Panc1 (cell line): ENCODE data around the gene ANKH. TPM values are rescaled to one million over a fixed set of nuclear protein-coding genes. Genes with fewer than 3 reads are reported as not detected.
"Not testable (repeated sequence)": the region's sequence is repeated elsewhere in the genome, so short reads cannot be mapped to it uniquely, and the experiment has no call there.

Experiments
- ATAC-seq: fragments of 200-7000 bp; cut with Tn5 transposase; 2 replicates; pipeline ENCODE4 v1.9.1; 2020; ENCODE audit warnings: mild to moderate bottlenecking, moderate library complexity
- BruUV-seq: library from RNA; stranded (reverse); fragments of 400-500 nt; replicated peaks from 2 replicates; lab custom pipeline; 2021; lab: Mats Ljungman, UMichigan
- CTCF ChIA-PET: fragments of 300-600 bp; sonication (Branson Sonifier 250); formaldehyde crosslinking; loops from one replicate; lab custom pipeline; 2022; ENCODE audit warnings: antibody characterized with exemption; lab: Charles Lee
- POLR2A ChIA-PET: fragments of 300-600 bp; sonication (Branson Sonifier 250); formaldehyde crosslinking; loops from one replicate; lab custom pipeline; 2022; ENCODE audit warnings: antibody characterized with exemption; lab: Charles Lee
- DNase-seq: peaks from one replicate; pipeline ENCODE4 v3.0.0-alpha.2; 2010; ENCODE audit warnings: low read depth, low spot score
- H3K27ac ChIP-seq: 2 replicates; pipeline ENCODE4 v1.5.1; 2011; ENCODE audit warnings: mild to moderate bottlenecking, low read length, inconsistent platforms
- H3K27me3 ChIP-seq: fragments of 200-500 bp; sonication (Bioruptor generic); 2 replicates; pipeline ENCODE4 v1.6.0; 2014; ENCODE audit warnings: low read length, inconsistent platforms; ENCODE audit not compliant: control insufficient read depth, insufficient read depth
- H3K36me3 ChIP-seq: fragments of 200-500 bp; sonication (Bioruptor generic); 2 replicates; pipeline ENCODE4 v1.5.1; 2014; ENCODE audit warnings: inconsistent platforms, mild to moderate bottlenecking, low read length, moderate library complexity; ENCODE audit not compliant: control insufficient read depth, insufficient read depth
- H3K4me1 ChIP-seq: 2 replicates; pipeline ENCODE4 v1.5.1; 2011; ENCODE audit warnings: inconsistent platforms, mild to moderate bottlenecking, low read length, moderate library complexity; ENCODE audit not compliant: control insufficient read depth, insufficient read depth
- H3K4me3 ChIP-seq, 2 experiments: 2 replicates each; pipeline ENCODE4 v1.5.1; 2011 to 2012; ENCODE audit warnings: low read depth in 2 of 2, low read length in 2 of 2, mild to moderate bottlenecking in 2 of 2, inconsistent platforms in 1 of 2, moderate library complexity in 1 of 2
- H3K9me3 ChIP-seq: fragments of 200-500 bp; sonication (Bioruptor generic); 2 replicates; pipeline ENCODE4 v1.5.1; 2014; ENCODE audit warnings: low read depth, mild to moderate bottlenecking, inconsistent platforms, low read length, moderate library complexity; ENCODE audit not compliant: control insufficient read depth, insufficient read depth
- CTCF ChIP-seq: fragments of 450-650 bp; IDR thresholded peaks from 2 replicates; pipeline ENCODE4 v1.5.1; 2017; ENCODE audit warnings: mild to moderate bottlenecking
- POLR2AphosphoS5 ChIP-seq: IDR thresholded peaks from 2 replicates; pipeline ENCODE4 v1.6.1; 2012; ENCODE audit warnings: mild to moderate bottlenecking, low read depth, low read length, moderate library complexity
- REST ChIP-seq, 2 experiments: IDR thresholded peaks; 2 replicates each; pipeline ENCODE4 v1.6.1; 2011 to 2012; ENCODE audit warnings: low read depth in 2 of 2, control low read depth in 1 of 2, low read length in 1 of 2, mild to moderate bottlenecking in 1 of 2, moderate library complexity in 1 of 2; ENCODE audit not compliant: insufficient read depth in 1 of 2
- SIN3A ChIP-seq: IDR thresholded peaks from 2 replicates; pipeline ENCODE4 v1.6.1; 2012; ENCODE audit warnings: low read depth, mild to moderate bottlenecking, low read length, moderate library complexity, borderline replicate concordance; ENCODE audit not compliant: insufficient read depth
- TCF7L2 ChIP-seq: IDR thresholded peaks from 2 replicates; pipeline ENCODE4 v1.6.1; 2011; ENCODE audit warnings: mild to moderate bottlenecking, low read depth, low read length, inconsistent platforms
- in situ Hi-C: cut with HindIII; loops from 2 replicates; pipeline ENCODE4 v1.10.0; 2016; ENCODE audit warnings: low sequenced_read_pairs, low pct_unique_long_range_greater_than_20kb
- intact Hi-C: fragments of 100-400 bp; cut with micrococcal nuclease; formaldehyde crosslinking; loops from one replicate; pipeline ENCODE4 v1.10.0; 2022; ENCODE audit not compliant: unreplicated experiment
- total RNA-seq: library from RNA; stranded (reverse); gene quantifications from one replicate; pipeline ENCODE4 v1.2.1, GENCODE V29; 2021; ENCODE audit not compliant: unreplicated experiment

Gene ANKH
- total RNA-seq, 1 experiment from 2014 or later = 11.2 TPM

- BruUV-seq, H3K4me3 ChIP-seq, H3K27me3 ChIP-seq, H3K9me3 ChIP-seq, ATAC-seq, H3K27ac ChIP-seq, in situ Hi-C loops, H3K4me1 ChIP-seq, H3K36me3 ChIP-seq, CTCF ChIA-PET, POLR2A ChIA-PET, DNase-seq, intact Hi-C loops: not testable (repeated sequence)
These were observed 74.2 kb downstream of the ANKH start for GRCh38 chr5:14797385-14797784.

GRCh38 chr5:14794583-14795230, 76.9 kb downstream of the ANKH start:
- no peaks in the 10 kb centered on the region for H3K9me3 ChIP-seq
- no peak overlapping the region for H3K4me3 ChIP-seq
- no peaks in the 10 kb centered on the region for H3K27me3 ChIP-seq
- CTCF ChIA-PET = no interaction called here
- ATAC-seq (no peak), DNase-seq (no peak)
- no TSS peak for BruUV-seq
- in situ Hi-C loops = no loop called here
- H3K4me1 ChIP-seq = no peaks in the 10 kb centered on the region
- intact Hi-C loops = no loop called here
- TF ChIP-seq CTCF = no peak
- TF ChIP-seq TCF7L2 = no peak
- no peak for TF ChIP-seq SIN3A
- no peak for TF ChIP-seq POLR2AphosphoS5
- TF ChIP-seq REST (IDR thresholded peaks at IDR 0.05; ENCODE audit: insufficient read depth in 1 of 2, low read depth in 2 of 2, low read length in 1 of 2) = no peak
- H3K27ac ChIP-seq = no peak overlapping the region
- no peaks in the 10 kb centered on the region for H3K36me3 ChIP-seq
- POLR2A ChIA-PET = no interaction called here

- CTCF ChIA-PET = no interaction called here
- no peaks in the 10 kb centered on the region for H3K4me1 ChIP-seq
- H3K4me3 ChIP-seq = no peak overlapping the region
- POLR2A ChIA-PET = no interaction called here
- no peak overlapping the region for H3K27ac ChIP-seq
- BruUV-seq = no TSS peak
- no peaks in the 10 kb centered on the region for H3K36me3 ChIP-seq
- DNase-seq (no peak), ATAC-seq (no peak)
- in situ Hi-C loops (no loop called here), intact Hi-C loops (no loop called here)
- H3K9me3 ChIP-seq = no peaks in the 10 kb centered on the region
- no peak for TF ChIP-seq POLR2AphosphoS5
- no peak for TF ChIP-seq REST (IDR thresholded peaks at IDR 0.05; ENCODE audit: insufficient read depth in 1 of 2, low read depth in 2 of 2, low read length in 1 of 2)
- no peak for TF ChIP-seq TCF7L2
- no peak for TF ChIP-seq CTCF
- TF ChIP-seq SIN3A = no peak
- H3K27me3 ChIP-seq = no peaks in the 10 kb centered on the region
These were observed 77.7 kb downstream of the ANKH start for GRCh38 chr5:14793851-14794250.
